A673 (cell line): ENCODE results near the gene PHTF2. TPM values are rescaled to one million over a fixed set of nuclear protein-coding genes. Genes with fewer than 3 reads are reported as not detected.

ENCODE experiments used
- BruUV-seq: library from RNA; stranded (reverse); fragments of 400-500 nt; replicated peaks from 2 replicates; lab custom pipeline; 2021; lab: Mats Ljungman, UMichigan
- CTCF ChIA-PET: fragments of 300-600 bp; sonication (Branson Sonifier 250); formaldehyde crosslinking; loops from one replicate; lab custom pipeline; 2022; ENCODE audit warnings: antibody characterized with exemption; lab: Charles Lee
- POLR2A ChIA-PET: fragments of 300-600 bp; sonication (Branson Sonifier 250); formaldehyde crosslinking; loops from one replicate; lab custom pipeline; 2022; ENCODE audit warnings: antibody characterized with exemption; ENCODE audit not compliant: low non-redundant PET; lab: Charles Lee
- DNase-seq: peaks from one replicate; pipeline ENCODE4 v3.0.0-alpha.2; 2015; ENCODE audit warnings: low spot score
- H3K27ac ChIP-seq: fragments of 200-600 bp; sonication (generic); 2 replicates; pipeline ENCODE4 v1.5.1; 2016; ENCODE audit warnings: mixed run types, low read depth, mild to moderate bottlenecking, mixed read lengths, antibody characterized with exemption, low read length; ENCODE audit not compliant: poor library complexity, severe bottlenecking
- H3K27me3 ChIP-seq: fragments of 200-600 bp; sonication (generic); replicated peaks from 2 replicates; pipeline ENCODE4 v1.6.1; 2017; ENCODE audit warnings: mixed run types, low read depth, mild to moderate bottlenecking, mixed read lengths, antibody characterized with exemption, low read length; ENCODE audit not compliant: insufficient read depth, poor library complexity
- H3K36me3 ChIP-seq: fragments of 200-600 bp; sonication (generic); 2 replicates; pipeline ENCODE4 v1.6.1; 2016; ENCODE audit warnings: mixed run types, mild to moderate bottlenecking, mixed read lengths, antibody characterized with exemption, low read length; ENCODE audit not compliant: insufficient read depth, poor library complexity, severe bottlenecking
- H3K4me1 ChIP-seq: fragments of 200-600 bp; sonication (generic); 2 replicates; pipeline ENCODE4 v1.6.1; 2017; ENCODE audit warnings: mixed run types, mild to moderate bottlenecking, mixed read lengths, antibody characterized with exemption, low read length; ENCODE audit not compliant: insufficient read depth, poor library complexity, severe bottlenecking
- H3K4me3 ChIP-seq: fragments of 200-600 bp; sonication (generic); 2 replicates; pipeline ENCODE4 v1.5.1; 2016; ENCODE audit warnings: low read depth, mixed run types, mild to moderate bottlenecking, mixed read lengths, low read length; ENCODE audit not compliant: poor library complexity, severe bottlenecking
- H3K9me3 ChIP-seq: fragments of 200-600 bp; sonication (generic); 2 replicates; pipeline ENCODE4 v1.6.1; 2016; ENCODE audit warnings: mixed run types, low read depth, mild to moderate bottlenecking, mixed read lengths, antibody characterized with exemption, low read length; ENCODE audit not compliant: poor library complexity, severe bottlenecking
- EZH2 ChIP-seq: fragments of 200-600 bp; sonication (generic); IDR thresholded peaks from 2 replicates; pipeline ENCODE4 v1.6.1; 2017; ENCODE audit warnings: borderline replicate concordance, low read depth, mild to moderate bottlenecking, mixed read lengths, antibody characterized with exemption, low read length; ENCODE audit not compliant: poor library complexity, severe bottlenecking
- intact Hi-C: fragments of 100-400 bp; cut with micrococcal nuclease; formaldehyde crosslinking; loops from one replicate; pipeline ENCODE4 v1.10.0; 2022; ENCODE audit not compliant: unreplicated experiment
- total RNA-seq: library from RNA; stranded (reverse); gene quantifications from 2 replicates; pipeline ENCODE4 v1.2.3, GENCODE V29; 2021
- TF ChIP-seq, protein P1 (sequence below): fragments of 300-800, 200-600 bp; sonication (generic); conservative IDR thresholded peaks from 2 replicates; pipeline ENCODE4 v1.5.1; 2017; ENCODE audit warnings: low read depth, mild to moderate bottlenecking, antibody characterized with exemption, low read length, moderate library complexity, mixed read lengths

The PHTF2 gene
- total RNA-seq, 1 experiment from 2014 or later = 36.6 TPM

DNA sequence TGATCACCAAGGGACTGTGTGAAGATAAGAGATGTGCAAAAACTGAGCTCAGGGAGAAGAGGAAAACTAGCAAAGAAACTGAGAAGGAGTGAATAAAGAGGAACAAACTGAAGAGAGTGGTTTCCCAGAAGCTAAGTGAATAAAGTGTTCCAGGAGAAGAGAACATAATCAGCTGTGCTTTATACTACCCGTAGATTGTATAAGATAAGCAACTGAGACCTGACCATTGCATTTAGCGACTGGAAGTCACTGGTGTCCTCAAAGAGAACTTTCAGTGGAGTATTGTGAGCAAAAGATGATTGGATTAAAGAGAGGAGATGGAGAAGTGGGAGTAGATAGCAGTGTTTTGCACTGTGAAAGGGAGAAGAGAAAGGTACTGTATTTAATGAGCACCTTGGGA is 14.6 kb downstream of the PHTF2 start:
- Histone ChIP-seq H3K9me3 (peaks cover 8% of the 10 kb centered on the region), H3K4me3 (no peak overlapping the region), H3K36me3 (no peaks in the 10 kb centered on the region), H3K27ac (no peak overlapping the region), H3K27me3 (no peaks in the 10 kb centered on the region), H3K4me1 (peaks cover 3% of the 10 kb centered on the region)
- TF ChIP-seq, protein P1, sequence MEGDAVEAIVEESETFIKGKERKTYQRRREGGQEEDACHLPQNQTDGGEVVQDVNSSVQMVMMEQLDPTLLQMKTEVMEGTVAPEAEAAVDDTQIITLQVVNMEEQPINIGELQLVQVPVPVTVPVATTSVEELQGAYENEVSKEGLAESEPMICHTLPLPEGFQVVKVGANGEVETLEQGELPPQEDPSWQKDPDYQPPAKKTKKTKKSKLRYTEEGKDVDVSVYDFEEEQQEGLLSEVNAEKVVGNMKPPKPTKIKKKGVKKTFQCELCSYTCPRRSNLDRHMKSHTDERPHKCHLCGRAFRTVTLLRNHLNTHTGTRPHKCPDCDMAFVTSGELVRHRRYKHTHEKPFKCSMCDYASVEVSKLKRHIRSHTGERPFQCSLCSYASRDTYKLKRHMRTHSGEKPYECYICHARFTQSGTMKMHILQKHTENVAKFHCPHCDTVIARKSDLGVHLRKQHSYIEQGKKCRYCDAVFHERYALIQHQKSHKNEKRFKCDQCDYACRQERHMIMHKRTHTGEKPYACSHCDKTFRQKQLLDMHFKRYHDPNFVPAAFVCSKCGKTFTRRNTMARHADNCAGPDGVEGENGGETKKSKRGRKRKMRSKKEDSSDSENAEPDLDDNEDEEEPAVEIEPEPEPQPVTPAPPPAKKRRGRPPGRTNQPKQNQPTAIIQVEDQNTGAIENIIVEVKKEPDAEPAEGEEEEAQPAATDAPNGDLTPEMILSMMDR = no peak
- no peak for TF ChIP-seq EZH2
- CTCF ChIA-PET = no interaction called here
- BruUV-seq = no TSS peak
- no peak for DNase-seq
- POLR2A ChIA-PET = no interaction called here
- intact Hi-C loops = no loop called here

GRCh38 chr7:77819021-77819420 is 20.4 kb downstream of the PHTF2 start:
- CTCF ChIA-PET = no interaction called here

GRCh38 chr7:77820967-77821366 is 22.4 kb downstream of the PHTF2 start:
- ChIA-PET POLR2A (no interaction called here), CTCF (no interaction called here)
- BruUV-seq = no TSS peak
- no peaks in the 10 kb centered on the region for H3K27me3 ChIP-seq
- no peak overlapping the region for H3K27ac ChIP-seq
- H3K36me3 ChIP-seq = no peaks in the 10 kb centered on the region
- DNase-seq = no peak
- no peak for TF ChIP-seq EZH2
- TF ChIP-seq, protein P1 = no peak
- H3K4me3 ChIP-seq = no peak overlapping the region
- peaks cover 43% of the 10 kb centered on the region for H3K9me3 ChIP-seq
- no peaks in the 10 kb centered on the region for H3K4me1 ChIP-seq
- intact Hi-C loops = no loop called here

More at GRCh38 chr7:77819021-77819420, 20.4 kb downstream of the PHTF2 start:
- POLR2A ChIA-PET = no interaction called here
- no peak overlapping the region for H3K4me3 ChIP-seq
- no TSS peak for BruUV-seq
- no peaks in the 10 kb centered on the region for H3K36me3 ChIP-seq
- peaks cover 43% of the 10 kb centered on the region for H3K9me3 ChIP-seq
- H3K4me1 ChIP-seq = no peaks in the 10 kb centered on the region
- no peaks in the 10 kb centered on the region for H3K27me3 ChIP-seq
- TF ChIP-seq EZH2 = no peak
- TF ChIP-seq, protein P1 = no peak
- no peak for DNase-seq
- intact Hi-C loops = no loop called here
- no peak overlapping the region for H3K27ac ChIP-seq
